CD14-positive monocyte (primary cell): ENCODE results near the gene TRAPPC12. TPM values are rescaled to one million over a fixed set of nuclear protein-coding genes. Genes with fewer than 3 reads are reported as not detected.

Experiments
- DNase-seq, 3 donors: peaks; one replicate each; pipeline ENCODE4 v3.0.0-alpha.2; 2011 to 2022
- H2AFZ ChIP-seq: 2 replicates; pipeline ENCODE4 v1.6.0; 2012; ENCODE audit warnings: mild to moderate bottlenecking, low read depth, low read length, inconsistent platforms; ENCODE audit not compliant: insufficient read depth, poor library complexity, severe bottlenecking
- H3K27ac ChIP-seq, 2 donors: 1 replicate in 1 of 2; 2 replicates in 1 of 2; pipeline ENCODE4 v1.5.1; 2012 to 2013; ENCODE audit warnings: low read length in 2 of 2, control low read depth in 1 of 2, inconsistent platforms in 1 of 2, low read depth in 1 of 2, mild to moderate bottlenecking in 1 of 2
- H3K27me3 ChIP-seq, 2 donors: one replicate each; pipeline versions ENCODE4 v1.6.0 to v1.6.1; 2011 to 2013; ENCODE audit warnings: low read length in 2 of 2; ENCODE audit not compliant: control insufficient read depth in 2 of 2, insufficient read depth in 2 of 2
- H3K36me3 ChIP-seq, 2 donors: replicated peaks in 1 of 2; 1 replicate in 1 of 2; 2 replicates in 1 of 2; pipeline versions ENCODE4 v1.5.1 to v1.6.1; 2012 to 2013; ENCODE audit warnings: low read length in 2 of 2, control low read depth in 1 of 2, inconsistent platforms in 1 of 2, mild to moderate bottlenecking in 1 of 2; ENCODE audit not compliant: insufficient read depth in 2 of 2, control insufficient read depth in 1 of 2
- H3K4me1 ChIP-seq, 2 donors: 1 replicate in 1 of 2; 2 replicates in 1 of 2; pipeline versions ENCODE4 v1.5.1 to v1.6.1; 2012 to 2013; ENCODE audit warnings: low read length in 2 of 2, control low read depth in 1 of 2, inconsistent platforms in 1 of 2, mild to moderate bottlenecking in 1 of 2, moderate library complexity in 1 of 2; ENCODE audit not compliant: insufficient read depth in 2 of 2, control insufficient read depth in 1 of 2
- H3K4me2 ChIP-seq: replicated peaks from 2 replicates; pipeline ENCODE3; 2012; ENCODE audit warnings: low read length, moderate library complexity, mild to moderate bottlenecking; ENCODE audit not compliant: poor library complexity, severe bottlenecking; ENCODE audit errors: extremely low read depth
- H3K4me3 ChIP-seq, 3 experiments: fragments of 200-600 bp in 1 of 3; sonication (generic) in 1 of 3; replicated peaks in 1 of 3; 1 replicate in 2 of 3; 2 replicates in 1 of 3; pipeline ENCODE4 v1.5.1; 2011 to 2013; ENCODE audit warnings: low read length in 3 of 3, mild to moderate bottlenecking in 3 of 3, control low read depth in 2 of 3, low read depth in 2 of 3, inconsistent platforms in 1 of 3, moderate library complexity in 1 of 3
- H3K79me2 ChIP-seq: 2 replicates; pipeline ENCODE4 v1.6.0; 2012; ENCODE audit warnings: mild to moderate bottlenecking, control low read depth, inconsistent platforms, low read length, moderate library complexity; ENCODE audit not compliant: insufficient read depth
- H3K9ac ChIP-seq: 2 replicates; pipeline ENCODE4 v1.6.0; 2017; ENCODE audit warnings: low read length, mild to moderate bottlenecking; ENCODE audit not compliant: insufficient read depth, poor library complexity, severe bottlenecking
- H3K9me3 ChIP-seq, 2 donors: replicated peaks in 1 of 2; 1 replicate in 1 of 2; 2 replicates in 1 of 2; pipeline versions ENCODE4 v1.5.1 to v1.6.1; 2012 to 2013; ENCODE audit warnings: low read length in 2 of 2, control low read depth in 1 of 2; ENCODE audit not compliant: control insufficient read depth in 1 of 2, insufficient read depth in 1 of 2
- H4K20me1 ChIP-seq: 2 replicates; pipeline ENCODE4 v1.6.0; 2012; ENCODE audit warnings: mild to moderate bottlenecking, low read length, control low read depth, moderate library complexity; ENCODE audit not compliant: insufficient read depth
- H3K27ac Mint-ChIP-seq, 7 donors: one replicate each; pipeline ENCODE4 v1.8.0; 2020; ENCODE audit warnings: mild to moderate bottlenecking in 7 of 7, mixed read lengths in 7 of 7, moderate library complexity in 6 of 7, inconsistent platforms in 2 of 7
- H3K27me3 Mint-ChIP-seq, 3 donors: one replicate each; pipeline ENCODE4 v1.8.0; 2021 to 2022; ENCODE audit warnings: low read depth in 3 of 3, mild to moderate bottlenecking in 3 of 3, mixed read lengths in 3 of 3, moderate library complexity in 3 of 3, inconsistent platforms in 1 of 3
- H3K36me3 Mint-ChIP-seq, 2 donors: one replicate each; pipeline ENCODE4 v1.8.0; 2020; ENCODE audit warnings: mixed read lengths in 2 of 2, inconsistent platforms in 1 of 2, mild to moderate bottlenecking in 1 of 2
- H3K4me1 Mint-ChIP-seq: one replicate; pipeline ENCODE4 v1.8.0; 2020; ENCODE audit warnings: mild to moderate bottlenecking, mixed read lengths
- H3K4me3 Mint-ChIP-seq, 2 donors: one replicate each; pipeline ENCODE4 v1.8.0; 2020; ENCODE audit warnings: mild to moderate bottlenecking in 2 of 2, mixed read lengths in 2 of 2, moderate library complexity in 1 of 2
- H3K9me3 Mint-ChIP-seq, 7 donors: one replicate each; pipeline ENCODE4 v1.8.0; 2020 to 2022; ENCODE audit warnings: mixed read lengths in 7 of 7, mild to moderate bottlenecking in 6 of 7, moderate library complexity in 6 of 7, inconsistent platforms in 2 of 7
- WGBS: methylation state at CpG from one replicate; pipeline ENCODE4 v1.1.5; 2013; ENCODE audit warnings: missing lambda C conversion rate; ENCODE audit not compliant: insufficient coverage; 5-methylcytosine and 5-hydroxymethylcytosine counted together
- intact Hi-C, 2 donors: fragments of 100-400 bp; cut with micrococcal nuclease; formaldehyde crosslinking; loops; one replicate each; pipeline versions ENCODE4 v1.15.0 to v1.15.1; 2023
- polyA plus RNA-seq, 3 donors: library from polyadenylated mRNA; depleted of rRNA in 1 of 3; unstranded in 2 of 3; stranded (reverse) in 1 of 3; fragments of 300-500 nt in 2 of 3; fragments of >200 nt in 1 of 3; fragmentation: Illumina TruSeq in 2 of 3; gene quantifications; 1 replicate in 2 of 3; 2 replicates in 1 of 3; pipeline ENCODE4 v1.2.3, GENCODE V29; 2012 to 2021
- TF ChIP-seq, protein P1 (sequence below): fragments of 200-600 bp; IDR thresholded peaks from one replicate; pipeline ENCODE4 v1.8.0; 2022; ENCODE audit warnings: antibody characterized with exemption, mild to moderate bottlenecking

The TRAPPC12 gene
- polyA plus RNA-seq, 3 donors = 26.6 to 72.1 (median 44.7) TPM

DNA sequence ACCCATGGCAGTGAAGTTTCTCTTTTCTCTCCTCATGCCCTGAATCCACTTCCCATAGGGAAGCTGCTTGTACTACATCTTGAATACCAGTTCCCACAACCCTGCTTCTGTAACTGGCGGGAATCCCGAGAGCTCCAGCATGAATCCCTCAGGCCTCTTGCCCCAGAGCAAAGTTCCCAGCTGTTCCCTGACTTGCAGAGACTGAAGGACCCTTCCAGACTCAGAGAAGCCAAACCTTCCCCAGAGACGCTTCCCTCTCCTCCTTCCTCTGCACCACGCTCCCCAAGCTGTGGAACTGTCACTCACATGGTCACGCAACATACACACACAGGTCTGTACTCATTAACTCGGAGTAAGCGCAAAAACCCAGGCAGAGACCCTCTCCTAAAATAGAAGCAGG lies 26.4 kb downstream of the TRAPPC12 start:
- Histone ChIP-seq H3K79me2 (peaks cover 20% of the 10 kb centered on the region), H3K27me3 (no peaks in the 10 kb centered on the region), H4K20me1 (peaks cover 70% of the 10 kb centered on the region), H3K36me3 (peaks cover 40 to 76% of the 10 kb centered on the region in 2 donors), H3K4me1 (no peaks in the 10 kb centered on the region), H3K4me3 (no peak overlapping the region), H3K9ac (no peak overlapping the region), H3K9me3 (no peaks in the 10 kb centered on the region), H3K27ac (no peak overlapping the region), H2AFZ (no peak overlapping the region), H3K4me2 (no peak overlapping the region)
- Mint-ChIP-seq H3K4me3 (no peak overlapping the region), H3K27ac (peak overlapping the region in 3 of 7 donors; percentile 2 to 76 (median 74)), H3K9me3 (no peaks in the 10 kb centered on the region), H3K27me3 (no peaks in the 10 kb centered on the region), H3K4me1 (peaks cover 4% of the 10 kb centered on the region), H3K36me3 (peaks cover 48 to 73% of the 10 kb centered on the region in 2 donors)
- 100% methylated on average over 4 of the region's 7 CpGs for WGBS
- TF ChIP-seq, protein P1, sequence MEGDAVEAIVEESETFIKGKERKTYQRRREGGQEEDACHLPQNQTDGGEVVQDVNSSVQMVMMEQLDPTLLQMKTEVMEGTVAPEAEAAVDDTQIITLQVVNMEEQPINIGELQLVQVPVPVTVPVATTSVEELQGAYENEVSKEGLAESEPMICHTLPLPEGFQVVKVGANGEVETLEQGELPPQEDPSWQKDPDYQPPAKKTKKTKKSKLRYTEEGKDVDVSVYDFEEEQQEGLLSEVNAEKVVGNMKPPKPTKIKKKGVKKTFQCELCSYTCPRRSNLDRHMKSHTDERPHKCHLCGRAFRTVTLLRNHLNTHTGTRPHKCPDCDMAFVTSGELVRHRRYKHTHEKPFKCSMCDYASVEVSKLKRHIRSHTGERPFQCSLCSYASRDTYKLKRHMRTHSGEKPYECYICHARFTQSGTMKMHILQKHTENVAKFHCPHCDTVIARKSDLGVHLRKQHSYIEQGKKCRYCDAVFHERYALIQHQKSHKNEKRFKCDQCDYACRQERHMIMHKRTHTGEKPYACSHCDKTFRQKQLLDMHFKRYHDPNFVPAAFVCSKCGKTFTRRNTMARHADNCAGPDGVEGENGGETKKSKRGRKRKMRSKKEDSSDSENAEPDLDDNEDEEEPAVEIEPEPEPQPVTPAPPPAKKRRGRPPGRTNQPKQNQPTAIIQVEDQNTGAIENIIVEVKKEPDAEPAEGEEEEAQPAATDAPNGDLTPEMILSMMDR = no peak
- DNase-seq = no peak
- intact Hi-C loops = no loop called here

DNA sequence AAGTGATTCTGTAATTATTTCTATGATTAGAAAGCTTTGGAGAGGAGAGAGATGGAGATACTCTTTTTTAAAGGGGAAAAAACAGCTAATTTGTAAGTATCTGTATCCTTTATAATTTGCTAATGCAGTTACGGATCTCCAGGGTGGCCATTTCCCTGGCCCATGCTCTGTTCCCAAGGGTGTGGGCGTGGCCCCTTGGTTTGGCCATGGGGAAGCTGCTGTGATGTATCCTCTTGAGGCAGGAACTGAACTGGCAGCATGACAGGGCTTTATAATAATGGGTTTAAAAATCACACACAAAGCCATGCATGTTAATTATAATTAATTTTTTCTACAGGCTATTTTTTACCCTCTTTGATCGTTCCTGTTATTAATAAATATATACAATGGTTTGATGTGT lies 27.0 kb downstream of the TRAPPC12 start:
- WGBS = no CpG with 5 or more reads among the region's 3 CpGs
- H3K9me3 ChIP-seq = no peaks in the 10 kb centered on the region
- H3K4me1 ChIP-seq = no peaks in the 10 kb centered on the region
- Mint-ChIP-seq H3K4me3 (no peak overlapping the region), H3K36me3 (peaks cover 47 to 72% of the 10 kb centered on the region in 2 donors), H3K4me1 (peaks cover 4% of the 10 kb centered on the region), H3K27ac (no peak overlapping the region), H3K9me3 (no peaks in the 10 kb centered on the region), H3K27me3 (no peaks in the 10 kb centered on the region)
- TF ChIP-seq, protein P1 = no peak
- intact Hi-C loops = no loop called here
- H3K27me3 ChIP-seq = no peaks in the 10 kb centered on the region
- H3K9ac ChIP-seq = no peak overlapping the region
- peaks cover 20% of the 10 kb centered on the region for H3K79me2 ChIP-seq
- H3K27ac ChIP-seq = no peak overlapping the region
- H2AFZ ChIP-seq = no peak overlapping the region
- no peak overlapping the region for H3K4me3 ChIP-seq
- DNase-seq = no peak
- peaks cover 36 to 74% of the 10 kb centered on the region in 2 donors for H3K36me3 ChIP-seq
- peaks cover 72% of the 10 kb centered on the region for H4K20me1 ChIP-seq
- no peak overlapping the region for H3K4me2 ChIP-seq
